BLaER1 treated with 17β-estradiol and CSF1 and Interleukin-3, amounts not matched to agents 10 nM and 100 nM (cell line): ENCODE results near the gene ATN1.
A peak's percentile ranks its signal among the peaks of the same experiment; 100 is the strongest.

Experiments
- H3K27ac ChIP-seq, 11 experiments: shearing (Covaris generic); formaldehyde crosslinking; 2 replicates each; pipeline ENCODE4 v1.8.1; 2022
- H3K27me3 ChIP-seq, 11 experiments: shearing (Covaris generic); formaldehyde crosslinking; 2 replicates each; pipeline ENCODE4 v1.8.1; 2022
- H3K36me3 ChIP-seq, 11 experiments: shearing (Covaris generic); formaldehyde crosslinking; 2 replicates each; pipeline ENCODE4 v1.8.1; 2022
- H3K4me1 ChIP-seq, 10 experiments: shearing (Covaris generic); formaldehyde crosslinking; 2 replicates each; pipeline ENCODE4 v1.8.1; 2022
- H3K4me2 ChIP-seq, 11 experiments: shearing (Covaris generic); formaldehyde crosslinking; 2 replicates each; pipeline ENCODE4 v1.8.1; 2022
- H3K4me3 ChIP-seq, 10 experiments: shearing (Covaris generic); formaldehyde crosslinking; 2 replicates each; pipeline ENCODE4 v1.8.1; 2022
- H3K9ac ChIP-seq, 11 experiments: shearing (Covaris generic); formaldehyde crosslinking; 2 replicates each; pipeline ENCODE4 v1.8.1; 2022
- H3K9me3 ChIP-seq, 11 experiments: shearing (Covaris generic); formaldehyde crosslinking; replicated peaks in 1 of 11; 2 replicates each; pipeline ENCODE4 v1.8.1; 2022
- H4K20me1 ChIP-seq, 11 experiments: shearing (Covaris generic); formaldehyde crosslinking; 2 replicates each; pipeline ENCODE4 v1.8.1; 2022
- Cebpa-rat ChIP-seq, 11 experiments: shearing (Covaris generic); IDR thresholded peaks; 2 replicates each; pipeline ENCODE4 v1.8.1; 2022

Gene ATN1

GRCh38 chr12:6942331-6942665, 14.5 kb downstream of the ATN1 start:
- H3K4me3 ChIP-seq = no peak overlapping the region
- peak overlapping the region; percentile 87 to 100 (median 97) for H3K4me2 ChIP-seq
- no peaks in the 10 kb centered on the region for H3K27me3 ChIP-seq
- no peaks in the 10 kb centered on the region for H4K20me1 ChIP-seq
- TF ChIP-seq Cebpa-rat (IDR thresholded peaks at IDR 0.05) = no peak
- peak overlapping the region; percentile 77 to 98 (median 89); a peak in 18 of 22 replicates for H3K9ac ChIP-seq
- H3K4me1 ChIP-seq = peaks cover 47 to 69% (median 57%) of the 10 kb centered on the region in 10 experiments
- H3K27ac ChIP-seq = peak overlapping the region in 10 of 11 experiments; percentile 86 to 96 (median 94); a peak in 19 of 22 replicates
- H3K9me3 ChIP-seq = no peaks in the 10 kb centered on the region
- H3K36me3 ChIP-seq = peaks cover 5 to 44% (median 35%) of the 10 kb centered on the region in 11 experiments; a peak in 20 of 22 replicates

GRCh38 chr12:6943389-6943721, 15.6 kb downstream of the ATN1 start:
- H4K20me1 ChIP-seq = no peaks in the 10 kb centered on the region
- H3K27ac ChIP-seq = peak overlapping the region; percentile 86 to 96 (median 93)
- no peaks in the 10 kb centered on the region for H3K9me3 ChIP-seq
- peak overlapping the region; percentile 60 to 79 (median 73); a peak in 18 of 20 replicates for H3K4me3 ChIP-seq
- no peaks in the 10 kb centered on the region for H3K27me3 ChIP-seq
- H3K36me3 ChIP-seq = peaks cover 5 to 43% (median 34%) of the 10 kb centered on the region in 11 experiments; a peak in 20 of 22 replicates
- H3K4me1 ChIP-seq = peaks cover 50 to 72% (median 61%) of the 10 kb centered on the region in 10 experiments
- H3K4me2 ChIP-seq = peak overlapping the region; percentile 87 to 100 (median 97)
- H3K9ac ChIP-seq = peak overlapping the region; percentile 77 to 98 (median 89)
- no peak for TF ChIP-seq Cebpa-rat (IDR thresholded peaks at IDR 0.05)

DNA sequence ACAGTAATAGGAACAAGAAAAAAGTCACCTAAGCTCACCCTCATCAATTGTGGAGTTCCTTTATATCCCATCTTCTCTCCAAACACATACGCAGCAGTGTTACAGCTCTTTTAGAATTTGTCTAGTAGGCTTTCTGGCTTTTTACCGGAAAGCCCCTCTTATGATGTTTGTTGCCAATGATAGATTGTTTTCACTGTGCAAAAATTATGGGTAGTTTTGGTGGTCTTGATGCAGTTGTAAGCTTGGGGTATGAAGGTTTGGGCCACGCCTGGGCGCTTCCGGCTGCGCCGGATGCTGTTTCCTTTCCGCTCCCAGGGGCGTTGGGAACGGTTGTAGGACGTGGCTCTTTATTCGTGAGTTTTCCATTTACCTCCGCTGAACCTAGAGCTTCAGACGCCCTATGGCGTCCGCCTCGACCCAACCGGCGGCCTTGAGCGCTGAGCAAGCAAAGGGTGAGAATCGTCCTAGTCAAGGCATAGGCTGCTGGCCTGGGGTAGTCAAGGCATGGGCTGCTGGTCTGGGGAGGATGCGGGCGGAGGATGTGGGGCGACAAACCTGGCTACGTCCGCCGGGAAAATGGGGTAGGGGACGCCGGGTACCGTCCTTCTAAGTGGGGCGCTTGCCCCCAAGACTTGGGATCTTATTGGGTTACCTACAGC, 16.1 kb downstream of the ATN1 start, which contains the start of the genes C12orf57 and RNU7-1:
C12orf57 (plus strand) TSS at position 301 of the 659 bp plus-strand sequence; CDS start at position 401, 100 bp downstream.
RNU7-1 (plus strand) TSS at position 95 of the 659 bp plus-strand sequence.
- peak within 1 kb of the TSS; percentile 77 to 98 (median 89) for H3K9ac ChIP-seq
- peak within 1 kb of the TSS; percentile 86 to 96 (median 93) for H3K27ac ChIP-seq
- peak within 1 kb of the TSS; percentile 60 to 79 (median 73) for H3K4me3 ChIP-seq
- no peaks in the 10 kb centered on the region for H3K9me3 ChIP-seq
- peaks cover 50 to 72% (median 61%) of the 10 kb centered on the region in 10 experiments for H3K4me1 ChIP-seq
- TF ChIP-seq Cebpa-rat (IDR thresholded peaks at IDR 0.05) = no peak
- H3K36me3 ChIP-seq = peaks cover 5 to 38% (median 30%) of the 10 kb centered on the region in 11 experiments; a peak in 20 of 22 replicates
- H4K20me1 ChIP-seq = no peaks in the 10 kb centered on the region
- H3K27me3 ChIP-seq = no peaks in the 10 kb centered on the region
- peak within 1 kb of the TSS; percentile 87 to 100 (median 97) for H3K4me2 ChIP-seq

DNA sequence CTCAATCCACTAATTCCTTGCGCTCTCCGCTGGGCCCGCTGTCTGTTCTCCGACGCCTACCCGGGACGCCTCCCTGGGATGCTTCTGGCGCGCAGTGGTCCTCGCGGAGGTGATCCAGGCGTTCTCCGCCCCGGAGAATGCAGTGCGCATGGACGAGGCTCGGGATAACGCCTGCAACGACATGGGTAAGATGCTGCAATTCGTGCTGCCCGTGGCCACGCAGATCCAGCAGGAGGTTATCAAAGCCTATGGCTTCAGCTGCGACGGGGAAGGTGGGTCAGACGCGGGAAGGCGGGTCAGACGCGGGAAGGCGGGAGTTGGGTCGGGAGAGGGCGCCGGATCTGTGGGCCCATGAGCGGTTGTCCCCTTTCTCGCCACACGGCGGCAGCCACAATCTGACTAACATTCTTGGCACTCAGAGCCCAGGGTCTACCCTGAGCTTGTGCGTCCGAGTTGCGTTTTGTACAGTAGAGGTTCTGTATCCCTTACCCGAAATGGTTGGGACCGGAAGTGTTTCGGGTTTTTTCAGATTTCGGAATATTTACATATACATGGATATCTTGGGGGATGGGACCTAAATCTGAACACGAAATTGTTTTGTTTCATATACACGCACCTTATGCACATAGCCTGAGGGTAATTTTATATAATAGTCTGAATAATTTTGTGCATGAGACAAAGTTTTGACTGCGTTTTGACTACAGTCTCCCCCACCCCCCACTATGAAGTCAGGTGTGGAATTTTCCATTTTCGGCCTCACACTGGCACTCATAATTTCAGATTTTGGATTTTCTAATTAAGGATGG, 16.8 kb downstream of the ATN1 start:
- H3K27me3 ChIP-seq = no peaks in the 10 kb centered on the region
- no peaks in the 10 kb centered on the region for H4K20me1 ChIP-seq
- TF ChIP-seq Cebpa-rat (IDR thresholded peaks at IDR 0.05) = no peak
- peaks cover 54 to 75% (median 65%) of the 10 kb centered on the region in 10 experiments for H3K4me1 ChIP-seq
- H3K36me3 ChIP-seq = peaks cover 5 to 31% (median 22%) of the 10 kb centered on the region in 11 experiments; a peak in 20 of 22 replicates
- peak overlapping the region; percentile 77 to 98 (median 89) for H3K9ac ChIP-seq
- H3K4me3 ChIP-seq = peak overlapping the region; percentile 60 to 79 (median 73)
- peak overlapping the region; percentile 86 to 96 (median 93); a peak in 21 of 22 replicates for H3K27ac ChIP-seq
- H3K9me3 ChIP-seq = no peaks in the 10 kb centered on the region
- peak overlapping the region; percentile 87 to 100 (median 97) for H3K4me2 ChIP-seq

DNA sequence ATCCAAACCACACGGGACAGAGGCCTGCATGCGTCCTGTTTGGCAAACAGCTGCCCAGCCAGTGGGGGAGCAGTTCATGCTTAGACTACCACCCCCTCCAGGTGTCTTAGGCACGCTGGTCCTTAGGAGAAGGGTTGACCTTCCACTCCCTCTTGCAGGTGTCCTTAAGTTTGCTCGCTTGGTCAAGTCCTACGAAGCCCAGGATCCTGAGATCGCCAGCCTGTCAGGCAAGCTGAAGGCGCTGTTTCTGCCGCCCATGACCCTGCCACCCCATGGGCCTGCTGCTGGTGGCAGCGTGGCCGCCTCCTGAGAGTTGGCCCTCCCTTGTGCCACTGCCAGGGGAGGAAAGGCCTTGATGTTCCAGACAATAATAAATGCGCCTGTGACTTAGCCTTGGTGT, 17.9 kb downstream of the ATN1 start:
- H3K4me3 ChIP-seq = peak overlapping the region; percentile 31 to 79 (median 73); a peak in 19 of 20 replicates
- H3K27ac ChIP-seq = peak overlapping the region; percentile 44 to 96 (median 91); a peak in 21 of 22 replicates
- peak overlapping the region; percentile 58 to 98 (median 89); a peak in 21 of 22 replicates for H3K9ac ChIP-seq

GRCh38 chr12:6946033-6946919, 18.5 kb downstream of the ATN1 start:
- H3K27ac ChIP-seq = peak overlapping the region; percentile 44 to 96 (median 91); a peak in 21 of 22 replicates
- peak overlapping the region; percentile 31 to 79 (median 73) for H3K4me3 ChIP-seq
- no peaks in the 10 kb centered on the region for H3K9me3 ChIP-seq
- peaks cover 69 to 90% (median 79%) of the 10 kb centered on the region in 10 experiments for H3K4me1 ChIP-seq
- no peaks in the 10 kb centered on the region for H3K27me3 ChIP-seq
- peak overlapping the region; percentile 58 to 98 (median 89); a peak in 21 of 22 replicates for H3K9ac ChIP-seq
- no peak for TF ChIP-seq Cebpa-rat (IDR thresholded peaks at IDR 0.05)
- no peaks in the 10 kb centered on the region for H4K20me1 ChIP-seq
- peak overlapping the region; percentile 87 to 100 (median 97) for H3K4me2 ChIP-seq
- H3K36me3 ChIP-seq = peaks cover 5 to 14% (median 5%) of the 10 kb centered on the region in 11 experiments; a peak in 18 of 22 replicates

More for the DNA sequence above, 17.9 kb downstream of the ATN1 start:
- H4K20me1 ChIP-seq = no peaks in the 10 kb centered on the region
- H3K4me2 ChIP-seq = peak overlapping the region; percentile 87 to 100 (median 97)
- no peaks in the 10 kb centered on the region for H3K27me3 ChIP-seq
- H3K36me3 ChIP-seq = peaks cover 5 to 21% (median 12%) of the 10 kb centered on the region in 11 experiments; a peak in 20 of 22 replicates
- H3K4me1 ChIP-seq = peaks cover 65 to 85% (median 75%) of the 10 kb centered on the region in 10 experiments
- H3K9me3 ChIP-seq = no peaks in the 10 kb centered on the region
- TF ChIP-seq Cebpa-rat (IDR thresholded peaks at IDR 0.05) = no peak

- Histone ChIP-seq H3K36me3 (peaks cover 0 to 7% (median 0%) of the 10 kb centered on the region in 11 experiments; a peak in 8 of 22 replicates), H3K27ac (peak overlapping the region in 10 of 11 experiments; percentile 56 to 96 (median 92); a peak in 16 of 22 replicates)
Measured at GRCh38 chr12:6946920-6947374, 19.2 kb downstream of the ATN1 start.

GRCh38 chr12:6947615-6948014, 19.9 kb downstream of the ATN1 start:
- Histone ChIP-seq H3K36me3 (peaks cover 0 to 9% (median 0%) of the 10 kb centered on the region in 11 experiments; a peak in 6 of 22 replicates), H3K27ac (no peak overlapping the region; a peak in 1 of 22 replicates), H3K4me2 (peak overlapping the region in 6 of 11 experiments; percentile 5 to 99 (median 98); a peak in 3 of 22 replicates), H4K20me1 (no peaks in the 10 kb centered on the region), H3K27me3 (no peaks in the 10 kb centered on the region), H3K9me3 (no peaks in the 10 kb centered on the region), H3K9ac (no peak overlapping the region), H3K4me3 (no peak overlapping the region), H3K4me1 (peaks cover 64 to 92% (median 72%) of the 10 kb centered on the region in 10 experiments)
- TF ChIP-seq Cebpa-rat (IDR thresholded peaks at IDR 0.05) = no peak

More at GRCh38 chr12:6946920-6947374, 19.2 kb downstream of the ATN1 start:
- H3K4me1 ChIP-seq = peaks cover 68 to 92% (median 76%) of the 10 kb centered on the region in 10 experiments
- H3K27me3 ChIP-seq = no peaks in the 10 kb centered on the region
- H3K4me2 ChIP-seq = peak overlapping the region; percentile 87 to 100 (median 97)
- H4K20me1 ChIP-seq = no peaks in the 10 kb centered on the region
- H3K9ac ChIP-seq = peak overlapping the region in 10 of 11 experiments; percentile 77 to 98 (median 90); a peak in 19 of 22 replicates
- no peak for TF ChIP-seq Cebpa-rat (IDR thresholded peaks at IDR 0.05)
- peak overlapping the region; percentile 31 to 79 (median 73) for H3K4me3 ChIP-seq
- no peaks in the 10 kb centered on the region for H3K9me3 ChIP-seq
